HG02981 (cell line): ENCODE results near the gene IRS2.
"Not testable (repeated sequence)": the region's sequence is repeated elsewhere in the genome, so short reads cannot be mapped to it uniquely, and the experiment has no call there.

Source experiments
- ATAC-seq: cut with Tn5 transposase; IDR thresholded peaks from one replicate; pipeline ENCODE4 v1.9.1; 2021; ENCODE audit warnings: mild to moderate bottlenecking, moderate library complexity; ENCODE audit not compliant: unreplicated experiment

The IRS2 gene

GRCh38 chr13:109733550-109733949 lies 52.8 kb downstream of the IRS2 start:
- ATAC-seq, result no peak

GRCh38 chr13:109732470-109733170 lies 53.8 kb downstream of the IRS2 start:
- ATAC-seq, result not testable (repeated sequence)

GRCh38 chr13:109730812-109731335 lies 55.5 kb downstream of the IRS2 start:
- no peak for ATAC-seq

GRCh38 chr13:109728791-109729731 lies 57.3 kb downstream of the IRS2 start:
- no peak for ATAC-seq

GRCh38 chr13:109728061-109728460 lies 58.3 kb downstream of the IRS2 start:
- no peak for ATAC-seq

- ATAC-seq, result no peak
These were observed 59.1 kb downstream of the IRS2 start for GRCh38 chr13:109727251-109727650.

- ATAC-seq, result no peak
These were observed 60.3 kb downstream of the IRS2 start for GRCh38 chr13:109725995-109726637.

GRCh38 chr13:109725297-109725696 lies 61.1 kb downstream of the IRS2 start:
- no peak for ATAC-seq

GRCh38 chr13:109724603-109725002 lies 61.8 kb downstream of the IRS2 start:
- no peak for ATAC-seq

- ATAC-seq, result no peak
These were observed 63.3 kb downstream of the IRS2 start for GRCh38 chr13:109723046-109723445.

GRCh38 chr13:109722068-109722467 lies 64.3 kb downstream of the IRS2 start:
- no peak for ATAC-seq

GRCh38 chr13:109720758-109721184 lies 65.6 kb downstream of the IRS2 start:
- no peak for ATAC-seq

GRCh38 chr13:109719962-109720646 lies 66.3 kb downstream of the IRS2 start:
- no peak for ATAC-seq

GRCh38 chr13:109718726-109719125 lies 67.7 kb downstream of the IRS2 start:
- no peak for ATAC-seq

GRCh38 chr13:109717686-109718085 lies 68.7 kb downstream of the IRS2 start:
- ATAC-seq, result no peak

- ATAC-seq, result no peak
These were observed 70.5 kb downstream of the IRS2 start for GRCh38 chr13:109715902-109716301.

GRCh38 chr13:109713681-109714080 lies 72.7 kb downstream of the IRS2 start:
- ATAC-seq, result no peak

GRCh38 chr13:109712124-109712722 lies 74.2 kb downstream of the IRS2 start:
- no peak for ATAC-seq

- ATAC-seq, result no peak
These were observed 78.4 kb downstream of the IRS2 start for GRCh38 chr13:109707742-109708617.
